Esophagus (tissue), 2 donors: ENCODE data around the gene USP8. TPM values are rescaled to one million over a fixed set of nuclear protein-coding genes. Genes with fewer than 3 reads are reported as not detected.

Experiments
- H3K27ac ChIP-seq, 2 donors: one replicate each; pipeline ENCODE4 v1.5.1; 2013; ENCODE audit warnings: low read depth in 2 of 2, mild to moderate bottlenecking in 2 of 2, inconsistent platforms in 1 of 2, low read length in 1 of 2, moderate library complexity in 1 of 2
- H3K27me3 ChIP-seq, 2 donors: one replicate each; pipeline ENCODE4 v1.6.1; 2013; ENCODE audit warnings: low read length in 2 of 2, control low read depth in 1 of 2, mild to moderate bottlenecking in 1 of 2; ENCODE audit not compliant: insufficient read depth in 2 of 2, control insufficient read depth in 1 of 2
- H3K36me3 ChIP-seq, 2 donors: one replicate each; pipeline ENCODE4 v1.6.1; 2013; ENCODE audit warnings: low read length in 1 of 2; ENCODE audit not compliant: control insufficient read depth in 2 of 2, insufficient read depth in 2 of 2
- H3K4me1 ChIP-seq, 2 donors: one replicate each; pipeline ENCODE4 v1.6.1; 2013; ENCODE audit warnings: low read length in 1 of 2; ENCODE audit not compliant: control insufficient read depth in 2 of 2, insufficient read depth in 2 of 2
- H3K4me3 ChIP-seq, 2 donors: one replicate each; pipeline ENCODE4 v1.5.1; 2013; ENCODE audit warnings: low read length in 2 of 2, mild to moderate bottlenecking in 2 of 2, low read depth in 1 of 2, moderate library complexity in 1 of 2
- H3K9me3 ChIP-seq, 2 donors: one replicate each; pipeline ENCODE4 v1.6.1; 2013; ENCODE audit warnings: mild to moderate bottlenecking in 2 of 2, low read depth in 1 of 2, low read length in 1 of 2, moderate library complexity in 1 of 2; ENCODE audit not compliant: control insufficient read depth in 2 of 2, insufficient read depth in 1 of 2
- WGBS, 2 donors: extraction: QIAGEN DNeasy Blood & Tissue Kit; methylation state at CpG; one replicate each; pipeline ENCODE4 v1.1.7; 2013; 5-methylcytosine and 5-hydroxymethylcytosine counted together
- polyA plus RNA-seq, 2 donors: library from polyadenylated mRNA; stranded (reverse); fragments of 200-250 nt; gene quantifications; one replicate each; pipeline ENCODE4 v1.2.3, GENCODE V29; 2013
- donor health status: healthy with polysubstance abuse.
- donor health status: Bipolar disorder and iron deficiency.

USP8 gene
- polyA plus RNA-seq, 2 donors = 18.6 to 20.1 TPM

DNA sequence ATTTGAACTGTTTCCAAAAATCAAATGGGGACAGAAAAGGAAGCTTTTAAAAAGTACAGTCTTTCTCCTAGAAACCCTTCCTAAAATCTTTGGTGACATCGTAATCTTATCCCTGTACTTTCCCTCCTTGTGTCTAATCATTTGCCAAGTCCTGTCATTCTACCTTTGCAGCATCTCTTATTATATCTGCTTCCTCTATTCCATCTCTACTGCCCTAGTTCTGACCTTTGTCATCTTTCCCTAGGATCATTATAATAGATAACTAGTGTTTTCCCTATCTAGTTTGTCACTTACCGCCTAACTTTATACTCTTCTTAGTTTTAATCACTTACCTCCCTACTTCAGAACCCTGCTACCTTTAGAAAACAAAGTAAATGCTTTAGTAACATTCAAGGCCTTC is 11.6 kb downstream of the USP8 start:
- 74 to 94% methylated on average over 2 of the region's 2 CpGs for WGBS, 2 donors
- Histone ChIP-seq H3K4me3 (no peak overlapping the region), H3K27ac (no peak overlapping the region), H3K36me3 (peaks cover 0 to 3% of the 10 kb centered on the region in 2 donors), H3K9me3 (no peaks in the 10 kb centered on the region), H3K27me3 (no peaks in the 10 kb centered on the region), H3K4me1 (peaks cover 0 to under 1% of the 10 kb centered on the region in 2 donors)

GRCh38 chr15:50438251-50438650 is 14.0 kb downstream of the USP8 start:
- Histone ChIP-seq H3K4me3 (no peak overlapping the region), H3K36me3 (peaks cover 2% of the 10 kb centered on the region in 2 donors), H3K27ac (no peak overlapping the region), H3K9me3 (no peaks in the 10 kb centered on the region), H3K4me1 (no peaks in the 10 kb centered on the region), H3K27me3 (no peaks in the 10 kb centered on the region)
- WGBS, 2 donors = 93 to 97% methylated on average over 8 of the region's 8 CpGs

DNA sequence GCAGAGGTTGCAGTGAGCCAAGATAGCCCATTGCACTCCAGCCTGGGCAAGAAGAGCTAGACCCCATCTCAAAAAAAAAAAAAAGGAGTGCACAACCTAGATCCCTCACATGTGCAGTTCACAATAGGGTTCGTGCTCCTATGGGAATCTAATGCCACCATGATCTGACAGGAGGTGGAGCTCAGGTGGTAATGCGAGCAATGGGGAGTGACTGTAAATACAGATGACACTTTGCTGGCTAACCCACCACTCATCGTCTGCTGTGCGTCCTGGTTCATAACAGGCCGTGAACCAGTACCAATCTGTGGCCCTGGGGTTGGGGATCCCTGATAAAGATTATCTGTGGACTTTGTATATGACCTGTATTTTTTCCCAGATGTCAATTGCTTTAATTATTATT is 16.7 kb downstream of the USP8 start:
- no peaks in the 10 kb centered on the region for H3K27me3 ChIP-seq
- peaks cover 5 to 7% of the 10 kb centered on the region in 2 donors for H3K36me3 ChIP-seq
- no peaks in the 10 kb centered on the region for H3K4me1 ChIP-seq
- no peak overlapping the region for H3K27ac ChIP-seq
- H3K4me3 ChIP-seq = no peak overlapping the region
- H3K9me3 ChIP-seq = no peaks in the 10 kb centered on the region
- WGBS, 2 donors = 91 to 98% methylated on average over 5 of the region's 5 CpGs

GRCh38 chr15:50452927-50453326 is 28.7 kb downstream of the USP8 start:
- peaks cover 0 to 5% of the 10 kb centered on the region in 2 donors for H3K36me3 ChIP-seq
- no peaks in the 10 kb centered on the region for H3K4me1 ChIP-seq
- H3K9me3 ChIP-seq = no peaks in the 10 kb centered on the region
- no peak overlapping the region for H3K4me3 ChIP-seq
- no peaks in the 10 kb centered on the region for H3K27me3 ChIP-seq
- no peak overlapping the region for H3K27ac ChIP-seq

DNA sequence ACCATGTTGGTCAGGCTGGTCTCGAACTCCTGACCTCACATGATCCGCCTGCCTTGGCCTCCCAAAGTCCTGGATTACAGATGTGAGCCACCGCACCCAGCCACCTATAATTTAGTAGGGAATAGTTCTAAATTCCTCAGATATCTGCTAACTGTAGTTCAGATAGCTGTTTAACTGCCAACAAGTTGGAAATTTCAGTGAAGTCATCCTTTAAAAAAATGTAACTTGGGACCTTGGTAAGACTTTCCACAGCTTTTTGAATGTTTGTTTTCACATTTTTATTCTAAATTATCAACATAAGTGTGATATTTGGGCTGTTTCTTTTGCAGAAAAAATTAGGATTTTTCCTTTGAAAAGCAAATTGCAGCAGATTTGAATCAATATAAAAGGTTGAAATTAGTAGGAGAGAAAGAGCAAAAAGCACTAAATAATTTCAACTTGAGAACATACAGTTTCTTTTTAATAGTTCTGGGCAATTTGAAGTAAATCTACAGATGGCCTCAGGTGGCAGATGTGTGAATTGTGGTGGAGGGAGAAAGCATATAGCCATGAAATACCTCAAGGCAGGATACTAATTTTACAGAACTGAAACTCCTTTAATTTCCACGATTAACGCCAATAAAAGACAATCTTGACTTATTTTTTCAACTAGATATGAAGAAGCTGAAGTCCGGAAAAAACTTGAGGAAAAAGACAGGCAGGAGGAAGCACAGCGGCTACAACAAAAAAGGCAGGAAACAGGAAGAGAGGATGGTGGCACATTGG is 34.3 kb downstream of the USP8 start:
- Histone ChIP-seq H3K9me3 (no peaks in the 10 kb centered on the region), H3K4me1 (no peaks in the 10 kb centered on the region), H3K27ac (no peak overlapping the region), H3K27me3 (no peaks in the 10 kb centered on the region), H3K36me3 (peaks cover 0 to 7% of the 10 kb centered on the region in 2 donors), H3K4me3 (no peak overlapping the region)
- WGBS, 2 donors = 92 to 93% methylated on average over 7 of the region's 7 CpGs

- peaks cover 0 to 2% of the 10 kb centered on the region in 2 donors for H3K36me3 ChIP-seq
- WGBS, 2 donors = 66 to 69% methylated on average over 2 of the region's 2 CpGs
- H3K4me1 ChIP-seq = no peaks in the 10 kb centered on the region
- H3K9me3 ChIP-seq = no peaks in the 10 kb centered on the region
- H3K27me3 ChIP-seq = no peaks in the 10 kb centered on the region
- no peak overlapping the region for H3K27ac ChIP-seq
- H3K4me3 ChIP-seq = no peak overlapping the region
These were observed 39.5 kb downstream of the USP8 start for GRCh38 chr15:50463423-50464358.

DNA sequence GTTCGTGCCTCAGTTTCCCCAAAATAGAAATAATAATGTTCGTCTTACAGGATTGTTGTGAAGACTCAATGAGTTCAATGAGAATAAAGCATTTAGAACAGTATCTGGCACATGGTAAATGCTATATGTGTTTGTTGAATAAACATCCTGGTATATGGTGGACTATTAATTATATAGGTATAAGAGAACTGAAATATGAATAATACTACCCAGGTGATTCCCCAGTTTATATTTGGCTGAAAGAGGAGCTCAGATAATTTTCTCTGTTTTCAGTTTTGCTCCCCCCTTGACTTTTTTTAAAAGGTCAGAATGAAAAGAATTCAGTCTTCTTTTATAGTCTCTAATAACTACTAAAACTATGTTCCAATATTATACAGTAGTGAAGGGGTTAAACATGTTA is 46.9 kb downstream of the USP8 start:
- Histone ChIP-seq H3K27ac (no peak overlapping the region), H3K9me3 (no peaks in the 10 kb centered on the region), H3K27me3 (no peaks in the 10 kb centered on the region), H3K36me3 (peaks cover 0 to 4% of the 10 kb centered on the region in 2 donors), H3K4me1 (no peaks in the 10 kb centered on the region), H3K4me3 (no peak overlapping the region)
- 92 to 99% methylated on average over 2 of the region's 2 CpGs for WGBS, 2 donors

DNA sequence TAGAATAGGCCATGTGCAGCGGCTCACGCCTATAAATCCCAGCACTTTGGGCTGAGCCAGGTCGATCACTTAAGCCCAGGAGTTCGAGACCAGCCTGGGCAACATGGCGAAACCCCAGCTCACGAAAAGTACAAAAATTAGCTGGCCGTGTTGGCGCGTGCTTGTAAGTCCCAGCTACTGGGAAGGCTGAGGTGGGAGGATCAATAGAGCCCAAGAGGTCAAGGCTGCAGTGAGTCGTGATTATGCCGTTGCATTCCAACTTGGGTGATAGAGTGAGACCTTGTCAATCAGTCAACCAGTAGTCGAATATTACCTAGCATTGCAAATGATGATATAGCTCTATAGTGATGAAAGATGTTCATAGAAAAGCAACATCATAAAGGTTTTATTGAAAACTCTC is 51.9 kb downstream of the USP8 start:
- Histone ChIP-seq H3K4me3 (no peak overlapping the region), H3K36me3 (peaks cover 0 to 4% of the 10 kb centered on the region in 2 donors), H3K4me1 (no peaks in the 10 kb centered on the region), H3K9me3 (no peaks in the 10 kb centered on the region), H3K27me3 (no peaks in the 10 kb centered on the region), H3K27ac (no peak overlapping the region)
- 94 to 96% methylated on average over 12 of the region's 12 CpGs for WGBS, 2 donors

- no peak overlapping the region for H3K27ac ChIP-seq
- H3K4me1 ChIP-seq = no peaks in the 10 kb centered on the region
- H3K27me3 ChIP-seq = no peaks in the 10 kb centered on the region
- H3K4me3 ChIP-seq = no peak overlapping the region
- H3K36me3 ChIP-seq = peaks cover 2% of the 10 kb centered on the region in 2 donors
- WGBS, 2 donors = 92 to 96% methylated on average over 1 of the region's 1 CpG
- H3K9me3 ChIP-seq = no peaks in the 10 kb centered on the region
These were observed 60.6 kb downstream of the USP8 start for GRCh38 chr15:50484781-50485180.
